IPS-18a (cell line): ENCODE measurements around the gene TMEM138.

ENCODE experiments used
- H3K27ac ChIP-seq: one replicate; pipeline ENCODE4 v1.5.1; 2013; ENCODE audit warnings: low read length
- H3K27me3 ChIP-seq: one replicate; pipeline ENCODE4 v1.6.1; 2013; ENCODE audit warnings: mild to moderate bottlenecking, low read length; ENCODE audit not compliant: control insufficient read depth, insufficient read depth
- H3K36me3 ChIP-seq: one replicate; pipeline ENCODE4 v1.6.1; 2013; ENCODE audit warnings: low read depth, low read length; ENCODE audit not compliant: control insufficient read depth
- H3K4me1 ChIP-seq: one replicate; pipeline ENCODE4 v1.6.1; 2013; ENCODE audit warnings: low read depth, low read length; ENCODE audit not compliant: control insufficient read depth
- H3K4me3 ChIP-seq: one replicate; pipeline ENCODE4 v1.5.1; 2013; ENCODE audit warnings: low read length
- H3K9ac ChIP-seq: one replicate; pipeline ENCODE4 v1.6.1; 2013; ENCODE audit warnings: mild to moderate bottlenecking, low read length, moderate library complexity
- H3K9me3 ChIP-seq: one replicate; pipeline ENCODE4 v1.6.1; 2013; ENCODE audit warnings: low read depth, low read length; ENCODE audit not compliant: control insufficient read depth

The TMEM138 gene

GRCh38 chr11:61345170-61345610 lies 17.0 kb upstream of the TMEM138 start:
- H3K4me3 ChIP-seq: no peak overlapping the region
- no peak overlapping the region for H3K27ac ChIP-seq
- no peaks in the 10 kb centered on the region for H3K27me3 ChIP-seq
- H3K9ac ChIP-seq: no peak overlapping the region
- H3K9me3 ChIP-seq: no peaks in the 10 kb centered on the region
- H3K36me3 ChIP-seq: peaks cover 4% of the 10 kb centered on the region
- no peaks in the 10 kb centered on the region for H3K4me1 ChIP-seq

GRCh38 chr11:61345954-61346843 lies 16.0 kb upstream of the TMEM138 start:
- Histone ChIP-seq H3K4me1 (no peaks in the 10 kb centered on the region), H3K9ac (no peak overlapping the region), H3K36me3 (peaks cover 4% of the 10 kb centered on the region), H3K4me3 (no peak overlapping the region), H3K9me3 (no peaks in the 10 kb centered on the region), H3K27ac (no peak overlapping the region), H3K27me3 (no peaks in the 10 kb centered on the region)

DNA sequence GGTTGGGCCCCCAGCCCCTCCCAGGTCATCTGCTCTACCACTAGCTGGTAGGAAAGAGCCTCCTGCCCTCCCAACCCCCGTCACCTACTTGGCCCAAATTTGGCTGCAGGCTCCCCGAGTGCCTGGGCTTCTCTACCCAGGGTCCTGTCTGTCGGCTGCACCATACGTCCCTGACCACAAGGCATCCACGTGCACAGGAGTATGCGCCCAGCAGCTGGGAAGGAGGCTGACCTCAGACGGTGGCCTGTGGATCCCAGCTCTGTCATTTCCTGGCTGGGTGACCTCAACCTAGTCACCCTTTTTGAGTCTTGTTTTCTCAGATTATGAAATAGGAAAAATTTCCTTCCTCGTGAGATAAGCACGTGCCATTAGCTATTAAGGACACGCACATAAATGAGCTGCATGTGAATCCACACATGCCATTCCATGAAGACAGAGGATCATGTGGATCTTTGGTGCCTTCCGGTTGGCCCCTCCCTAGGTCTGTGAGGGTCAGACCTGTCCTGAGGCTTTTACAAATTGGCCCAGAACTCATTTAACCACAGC lies 14.2 kb upstream of the TMEM138 start:
- peaks cover 4% of the 10 kb centered on the region for H3K36me3 ChIP-seq
- H3K27me3 ChIP-seq: no peaks in the 10 kb centered on the region
- H3K9ac ChIP-seq: no peak overlapping the region
- H3K9me3 ChIP-seq: no peaks in the 10 kb centered on the region
- H3K27ac ChIP-seq: no peak overlapping the region
- H3K4me1 ChIP-seq: no peaks in the 10 kb centered on the region
- H3K4me3 ChIP-seq: no peak overlapping the region

DNA sequence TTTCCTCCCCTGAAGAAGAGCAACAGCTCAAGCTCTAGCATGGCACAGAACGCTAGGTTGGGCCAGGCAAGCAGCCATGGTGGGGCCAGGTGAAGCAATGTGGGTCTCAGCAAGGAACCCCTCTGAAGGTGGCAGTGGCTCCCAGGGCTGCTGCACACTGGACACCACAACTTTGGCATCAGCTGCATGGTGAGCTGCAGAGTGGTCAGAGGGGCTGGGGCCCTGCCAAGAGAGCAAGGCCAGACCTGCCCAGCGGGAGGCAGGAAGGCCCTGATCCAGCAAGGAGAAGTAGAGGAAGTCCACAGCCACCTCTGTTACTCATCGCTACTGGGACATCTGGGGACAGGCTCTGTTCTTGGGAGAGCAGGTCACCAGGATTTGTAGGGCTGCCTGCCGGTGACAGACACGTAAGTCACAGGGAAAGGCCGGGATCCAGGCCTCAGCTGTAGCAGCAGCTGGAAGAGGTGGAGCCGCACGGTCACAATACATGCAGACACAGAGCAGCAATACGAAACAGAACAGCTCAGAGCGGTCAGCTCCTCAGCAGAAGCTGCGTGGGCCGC lies 12.9 kb upstream of the TMEM138 start:
- Histone ChIP-seq H3K4me3 (no peak overlapping the region), H3K27me3 (no peaks in the 10 kb centered on the region), H3K27ac (no peak overlapping the region), H3K4me1 (no peaks in the 10 kb centered on the region), H3K9ac (no peak overlapping the region), H3K9me3 (no peaks in the 10 kb centered on the region), H3K36me3 (peaks cover 8% of the 10 kb centered on the region)

GRCh38 chr11:61349916-61350315 lies 12.3 kb upstream of the TMEM138 start:
- Histone ChIP-seq H3K36me3 (peaks cover 8% of the 10 kb centered on the region), H3K27ac (no peak overlapping the region), H3K4me1 (no peaks in the 10 kb centered on the region), H3K9ac (no peak overlapping the region), H3K4me3 (no peak overlapping the region), H3K27me3 (no peaks in the 10 kb centered on the region), H3K9me3 (no peaks in the 10 kb centered on the region)

GRCh38 chr11:61350336-61350735 lies 11.8 kb upstream of the TMEM138 start:
- Histone ChIP-seq H3K4me3 (no peak overlapping the region), H3K4me1 (no peaks in the 10 kb centered on the region), H3K27me3 (no peaks in the 10 kb centered on the region), H3K9ac (no peak overlapping the region), H3K36me3 (peaks cover 8% of the 10 kb centered on the region), H3K9me3 (no peaks in the 10 kb centered on the region), H3K27ac (no peak overlapping the region)

DNA sequence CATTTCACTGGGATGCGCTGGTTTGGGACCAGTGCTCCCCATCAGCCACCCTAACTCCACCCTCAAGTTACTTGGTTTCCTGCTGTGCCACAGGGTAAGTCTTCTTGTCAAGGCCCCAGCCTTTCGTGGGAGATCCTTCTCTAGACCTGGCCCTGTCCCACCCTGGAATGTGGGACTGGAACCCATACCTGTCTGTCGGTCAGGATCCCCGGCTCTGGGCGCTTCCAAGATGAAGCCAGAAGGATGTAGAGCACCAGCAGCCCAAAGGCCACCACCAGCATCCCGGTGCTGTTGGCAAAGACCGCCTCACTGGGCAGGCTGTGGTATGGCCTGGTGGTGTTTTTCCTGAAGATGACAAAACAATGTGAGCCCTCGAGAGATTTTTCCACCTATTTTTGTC lies 11.4 kb upstream of the TMEM138 start:
- Histone ChIP-seq H3K27ac (no peak overlapping the region), H3K36me3 (peaks cover 8% of the 10 kb centered on the region)

DNA sequence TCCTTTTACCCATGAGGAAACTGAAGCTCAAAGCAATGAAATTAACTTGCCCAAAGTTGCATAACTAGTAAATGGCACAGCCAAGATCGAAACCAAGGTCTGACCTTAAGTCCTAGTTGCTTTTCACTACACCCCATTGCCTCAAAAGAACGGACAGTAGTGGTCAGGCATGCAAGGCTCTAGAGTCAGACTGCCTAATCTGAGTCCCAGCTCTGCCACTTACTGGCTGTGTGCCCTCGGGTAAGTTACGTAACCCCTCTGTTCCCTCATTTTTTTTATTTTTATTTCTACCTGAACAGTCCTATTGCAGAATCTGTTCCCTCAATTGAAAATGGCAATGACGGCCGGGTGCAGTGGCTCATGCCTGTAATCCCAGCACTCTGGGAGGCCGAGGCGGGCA lies 10.1 kb upstream of the TMEM138 start:
- no peak overlapping the region for H3K27ac ChIP-seq
- no peak overlapping the region for H3K9ac ChIP-seq
- no peaks in the 10 kb centered on the region for H3K9me3 ChIP-seq
- no peaks in the 10 kb centered on the region for H3K4me1 ChIP-seq
- no peaks in the 10 kb centered on the region for H3K27me3 ChIP-seq
- no peak overlapping the region for H3K4me3 ChIP-seq
- peaks cover 8% of the 10 kb centered on the region for H3K36me3 ChIP-seq

More for the DNA sequence above, 11.4 kb upstream of the TMEM138 start:
- Histone ChIP-seq H3K9me3 (no peaks in the 10 kb centered on the region), H3K4me1 (no peaks in the 10 kb centered on the region), H3K9ac (no peak overlapping the region), H3K27me3 (no peaks in the 10 kb centered on the region), H3K4me3 (no peak overlapping the region)

GRCh38 chr11:61353131-61354067 lies 8.8 kb upstream of the TMEM138 start:
- Histone ChIP-seq H3K27me3 (no peaks in the 10 kb centered on the region), H3K9ac (no peak overlapping the region), H3K4me1 (no peaks in the 10 kb centered on the region), H3K36me3 (peaks cover 8% of the 10 kb centered on the region), H3K4me3 (no peak overlapping the region), H3K9me3 (no peaks in the 10 kb centered on the region), H3K27ac (no peak overlapping the region)

GRCh38 chr11:61354208-61354607 lies 8.0 kb upstream of the TMEM138 start:
- no peaks in the 10 kb centered on the region for H3K4me1 ChIP-seq
- H3K9me3 ChIP-seq: no peaks in the 10 kb centered on the region
- H3K27me3 ChIP-seq: no peaks in the 10 kb centered on the region
- H3K36me3 ChIP-seq: peaks cover 8% of the 10 kb centered on the region
- no peak overlapping the region for H3K9ac ChIP-seq
- H3K27ac ChIP-seq: no peak overlapping the region
- H3K4me3 ChIP-seq: no peak overlapping the region

GRCh38 chr11:61356706-61357105 lies 5.5 kb upstream of the TMEM138 start:
- Histone ChIP-seq H3K9ac (no peak overlapping the region), H3K27ac (no peak overlapping the region), H3K4me1 (no peaks in the 10 kb centered on the region), H3K4me3 (no peak overlapping the region), H3K27me3 (no peaks in the 10 kb centered on the region), H3K9me3 (no peaks in the 10 kb centered on the region), H3K36me3 (peaks cover 4% of the 10 kb centered on the region)
